ENCODE measurements around the gene ALDOB. TPM values are rescaled to one million over a fixed set of nuclear protein-coding genes. Genes with fewer than 3 reads are reported as not detected.

Gene ALDOB
- total and polyA plus RNA-seq, 2 of the 13 experiments (the other 11 are each of a cell fraction or from before 2014, with no cell fraction given), result 0.29 to 0.97 TPM

DNA sequence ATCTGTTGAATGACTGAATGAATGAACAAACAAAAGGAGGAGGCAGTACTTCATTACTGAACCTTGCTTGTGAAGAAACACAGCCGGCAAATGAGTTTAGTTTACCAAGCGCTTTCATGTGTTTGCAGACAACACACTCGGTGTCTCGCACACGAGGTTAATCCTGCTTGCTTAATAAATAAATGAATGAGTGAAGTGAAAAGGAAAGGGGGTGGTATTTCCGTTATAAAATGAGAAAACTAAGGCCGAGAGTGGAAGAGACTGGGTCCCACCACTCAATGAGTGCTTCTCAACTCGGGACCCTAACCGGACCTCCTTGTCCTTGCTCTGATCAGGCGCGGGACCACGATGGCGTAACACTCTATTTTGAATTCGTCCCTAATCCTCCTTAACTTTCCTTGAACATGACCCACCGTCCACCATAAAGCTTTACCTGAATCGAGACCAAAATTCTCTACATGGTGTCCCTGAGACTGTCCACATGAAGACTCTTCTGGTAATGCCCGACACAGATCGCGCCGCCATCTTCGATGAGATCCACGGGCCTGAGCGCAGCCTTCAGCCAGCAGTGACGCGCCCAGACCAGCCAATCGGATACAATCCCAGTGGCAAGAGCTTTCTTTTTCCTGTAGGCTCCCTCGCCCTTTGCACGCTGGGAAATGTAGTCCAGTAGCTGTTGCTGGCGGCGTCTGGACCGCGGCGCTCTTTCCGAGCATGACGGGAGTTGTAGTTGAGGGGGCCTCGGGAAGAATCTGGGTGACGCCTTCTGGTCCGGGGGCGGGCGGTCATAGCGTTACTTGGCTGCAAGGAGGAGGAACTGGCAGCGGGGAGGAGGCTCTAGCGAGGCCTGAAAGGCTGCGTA, 37.3 kb downstream of the ALDOB start, which contains the start of the genes MRPL50 and ZNF189 (continued):
- TF ChIP-seq MAFF (IDR thresholded peaks at IDR 0.05; ENCODE audit: low read depth, low read length) (no peak), ZNF343 (CRISPR knock-in tag; IDR thresholded peaks at IDR 0.05) (no peak), PHB2 (IDR thresholded peaks at IDR 0.05; ENCODE audit: partially characterized antibody) (no peak), RARG (CRISPR knock-in tag; IDR thresholded peaks at IDR 0.05; ENCODE audit: low read depth) (no peak), TERF1 (CRISPR knock-in tag; IDR thresholded peaks at IDR 0.05) (no peak), SNAPC2 (CRISPR knock-in tag; IDR thresholded peaks at IDR 0.05) (peak; percentile 79; the same call in 1 of the 2 replicates), KAT2B (IDR thresholded peaks at IDR 0.05; ENCODE audit: borderline replicate concordance, low read depth, low read length) (no peak), RNF219 (CRISPR knock-in tag; IDR thresholded peaks at IDR 0.05) (no peak; the same call in 1 of the 2 replicates), RAD51 (IDR thresholded peaks at IDR 0.05; ENCODE audit: borderline replicate concordance) (no peak), KDM4B (CRISPR knock-in tag; IDR thresholded peaks at IDR 0.05) (no peak; the same call in 1 of the 2 replicates), GATAD1 (CRISPR knock-in tag; IDR thresholded peaks at IDR 0.05) (peak; percentile 90), HMG20A (CRISPR knock-in tag; IDR thresholded peaks at IDR 0.05; ENCODE audit: borderline replicate concordance) (no peak), RCOR2 (CRISPR knock-in tag; IDR thresholded peaks at IDR 0.05) (peak; percentile 31; the same call in 1 of the 2 replicates), ZNF547 (CRISPR knock-in tag; IDR thresholded peaks at IDR 0.05) (peak; percentile 76), TBL1XR1 (IDR thresholded peaks at IDR 0.05; ENCODE audit: borderline replicate concordance, low read length, partially characterized antibody) (peak; percentile 73), ZNF749 (CRISPR knock-in tag; IDR thresholded peaks at IDR 0.05; ENCODE audit: borderline replicate concordance) (no peak), ZFP62 (CRISPR knock-in tag; IDR thresholded peaks at IDR 0.05) (no peak), ZFP82 (CRISPR knock-in tag; IDR thresholded peaks at IDR 0.05; ENCODE audit: borderline replicate concordance) (no peak), ZZZ3 (CRISPR knock-in tag; IDR thresholded peaks at IDR 0.05; ENCODE audit: borderline replicate concordance) (no peak; the same call in 1 of the 2 replicates), ZNF263 (CRISPR knock-in tag; IDR thresholded peaks at IDR 0.05) (peak; percentile 50; the same call in 1 of the 2 replicates), ZKSCAN1 (IDR thresholded peaks at IDR 0.05; ENCODE audit: low read length) (no peak), HOXA9 (CRISPR knock-in tag; IDR thresholded peaks at IDR 0.05; ENCODE audit: borderline replicate concordance) (no peak)
- TF ChIP-seq, protein P1, sequence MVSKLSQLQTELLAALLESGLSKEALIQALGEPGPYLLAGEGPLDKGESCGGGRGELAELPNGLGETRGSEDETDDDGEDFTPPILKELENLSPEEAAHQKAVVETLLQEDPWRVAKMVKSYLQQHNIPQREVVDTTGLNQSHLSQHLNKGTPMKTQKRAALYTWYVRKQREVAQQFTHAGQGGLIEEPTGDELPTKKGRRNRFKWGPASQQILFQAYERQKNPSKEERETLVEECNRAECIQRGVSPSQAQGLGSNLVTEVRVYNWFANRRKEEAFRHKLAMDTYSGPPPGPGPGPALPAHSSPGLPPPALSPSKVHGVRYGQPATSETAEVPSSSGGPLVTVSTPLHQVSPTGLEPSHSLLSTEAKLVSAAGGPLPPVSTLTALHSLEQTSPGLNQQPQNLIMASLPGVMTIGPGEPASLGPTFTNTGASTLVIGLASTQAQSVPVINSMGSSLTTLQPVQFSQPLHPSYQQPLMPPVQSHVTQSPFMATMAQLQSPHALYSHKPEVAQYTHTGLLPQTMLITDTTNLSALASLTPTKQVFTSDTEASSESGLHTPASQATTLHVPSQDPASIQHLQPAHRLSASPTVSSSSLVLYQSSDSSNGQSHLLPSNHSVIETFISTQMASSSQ (IDR thresholded peaks at IDR 0.05; ENCODE audit: low read depth), result peak; percentile 73; the same call in 1 of the 2 replicates
- TF ChIP-seq, protein P1 (CRISPR knock-in tag; IDR thresholded peaks at IDR 0.05; ENCODE audit: borderline replicate concordance), result peak; percentile 45; the same call in 1 of the 2 replicates
